Activated CD8-positive, alpha-beta memory T cell treated with anti-CD3 and anti-CD28 coated beads, Interleukin-2, amount 50 U/mL, for 24 hours (primary cell): Measurements from ENCODE around the gene GSC.
"Not testable (repeated sequence)": the region's sequence is repeated elsewhere in the genome, so short reads cannot be mapped to it uniquely, and the experiment has no call there.

Experiments
- DNase-seq: peaks from one replicate; pipeline ENCODE4 v3.0.0-alpha.2; 2020; ENCODE audit errors: extremely low read depth

GSC gene

DNA sequence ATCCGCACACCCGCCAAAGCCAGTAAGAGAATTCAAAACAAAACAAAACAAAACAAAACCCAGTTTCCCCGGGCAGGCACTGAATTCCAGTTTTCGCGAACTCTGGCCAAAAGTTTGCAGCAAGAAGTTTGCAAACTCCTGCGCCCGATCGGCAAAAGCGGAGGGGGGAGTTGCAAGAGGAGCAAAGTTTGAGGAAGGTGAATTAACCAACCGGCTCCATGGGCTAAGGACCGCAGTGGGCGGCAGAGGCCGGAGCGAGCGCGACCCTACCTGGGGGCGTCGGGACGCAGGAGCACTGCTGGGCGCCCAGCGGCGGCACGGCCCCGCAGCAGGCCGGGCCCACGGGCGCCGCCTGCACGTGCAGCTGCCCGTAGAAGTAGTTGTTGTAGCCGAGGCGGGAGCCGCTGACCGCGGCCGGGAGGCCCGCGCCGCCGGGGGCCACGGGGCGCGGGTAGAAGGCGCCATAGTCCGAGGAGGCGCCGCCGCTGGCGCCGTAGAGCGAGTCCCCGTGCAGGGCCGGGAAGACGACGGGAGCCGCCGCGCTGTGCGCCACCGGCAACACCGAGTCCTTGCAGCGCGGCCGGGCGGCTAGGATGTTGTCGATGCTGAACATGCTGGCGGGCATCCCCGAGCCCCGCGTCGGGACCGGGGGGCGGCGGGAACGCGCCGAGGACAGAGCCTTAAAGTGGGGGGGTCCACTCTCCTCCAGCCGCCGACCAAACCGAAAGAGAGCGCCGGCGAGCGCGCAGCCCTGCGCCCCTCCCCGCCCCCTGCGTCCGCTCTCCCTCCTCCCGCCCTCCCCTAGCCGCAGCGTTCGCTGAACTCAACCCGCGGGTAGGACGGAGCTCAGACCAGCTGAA is at the start of gene GSC:
GSC (minus strand) TSS at position 723 of the 860 bp plus-strand sequence; CDS start at position 625, 98 bp downstream.
- no peak for DNase-seq

DNA sequence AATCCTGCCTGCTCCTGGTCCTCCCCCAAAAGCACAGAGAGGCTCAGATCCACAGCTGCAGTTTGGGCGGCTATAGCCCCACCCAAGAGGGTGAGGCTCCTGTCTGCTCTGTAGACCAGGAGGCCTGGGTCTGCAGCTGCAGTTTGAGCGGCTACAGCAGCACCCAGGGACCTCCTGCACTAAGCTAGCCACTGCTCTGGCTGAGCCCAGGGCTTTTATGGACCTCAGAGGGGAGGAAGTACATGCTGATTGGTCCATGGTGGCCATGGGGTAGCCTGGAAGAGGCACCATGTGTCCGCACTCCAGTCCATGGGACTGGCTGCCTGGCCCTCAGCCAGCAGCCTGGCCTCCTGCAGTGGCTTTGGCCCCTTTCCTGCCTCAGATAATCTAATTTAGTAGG is 49.6 kb upstream of the GSC start:
- DNase-seq, result no peak

DNA sequence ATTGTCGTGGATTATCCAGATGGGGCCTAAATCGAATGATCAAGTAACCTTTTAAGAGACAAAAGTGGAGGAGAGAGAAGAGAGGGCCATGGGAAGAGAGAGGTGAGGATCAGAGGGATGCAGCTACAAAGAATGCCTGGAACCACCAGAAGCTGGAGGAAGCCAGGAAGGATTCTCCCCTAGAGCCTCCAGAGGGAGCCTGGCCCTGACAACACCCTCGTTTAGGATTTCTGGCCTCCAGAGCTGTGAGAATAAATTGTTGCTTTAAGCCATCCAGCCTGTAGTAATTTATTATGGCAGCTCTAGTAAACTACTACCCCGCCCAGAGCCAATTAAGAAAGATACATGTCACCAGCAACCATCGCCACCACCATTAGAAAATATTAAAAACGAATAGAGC is 46.2 kb upstream of the GSC start:
- DNase-seq, result no peak

DNA sequence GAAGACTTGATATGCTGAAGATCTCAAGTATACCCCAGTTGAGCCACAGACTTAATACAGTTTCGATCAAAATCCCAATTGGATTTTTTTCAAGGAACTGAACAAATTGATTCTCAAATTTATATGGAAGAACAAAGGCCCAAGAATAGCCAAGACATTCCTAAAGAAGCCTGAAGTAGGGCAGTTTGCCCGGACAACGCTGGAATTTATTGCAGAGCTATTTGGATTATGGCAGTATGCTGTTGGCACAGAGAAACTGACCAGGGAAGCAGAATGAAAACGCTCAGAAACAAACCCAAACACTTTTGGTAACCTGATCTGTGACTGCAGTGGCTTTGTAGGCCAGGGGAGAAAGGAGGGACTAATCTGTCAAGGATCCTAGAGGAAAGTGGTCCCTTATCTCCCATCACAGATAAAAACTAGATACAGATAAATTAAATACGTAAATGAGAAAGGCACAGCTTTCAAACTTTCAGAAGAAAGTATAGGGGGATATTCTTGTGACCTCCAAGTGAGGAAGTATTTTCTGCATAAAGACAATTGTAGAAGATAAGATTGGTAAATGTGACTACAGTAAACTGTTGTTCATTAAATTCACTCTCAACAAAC is 35.9 kb upstream of the GSC start:
- DNase-seq, result no peak

DNA sequence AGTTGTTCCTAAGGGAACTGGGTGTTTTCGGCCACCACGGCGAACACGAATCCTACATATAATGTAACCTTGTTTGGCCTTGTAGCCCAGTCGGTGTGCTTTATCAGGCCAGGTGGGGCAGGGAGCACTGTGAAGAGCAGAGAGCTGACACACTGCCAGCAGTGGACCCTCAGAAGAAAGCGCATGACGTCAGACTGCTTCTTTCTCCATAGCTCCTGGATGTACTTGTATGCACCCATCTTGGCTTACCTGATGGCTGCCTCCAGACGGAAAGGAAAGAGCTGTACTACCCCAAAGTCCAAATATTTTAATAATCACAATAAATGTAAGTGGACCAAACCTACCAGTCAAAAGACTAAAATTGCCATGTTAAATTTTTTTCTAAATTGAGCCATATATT is 31.3 kb upstream of the GSC start:
- DNase-seq, result no peak

DNA sequence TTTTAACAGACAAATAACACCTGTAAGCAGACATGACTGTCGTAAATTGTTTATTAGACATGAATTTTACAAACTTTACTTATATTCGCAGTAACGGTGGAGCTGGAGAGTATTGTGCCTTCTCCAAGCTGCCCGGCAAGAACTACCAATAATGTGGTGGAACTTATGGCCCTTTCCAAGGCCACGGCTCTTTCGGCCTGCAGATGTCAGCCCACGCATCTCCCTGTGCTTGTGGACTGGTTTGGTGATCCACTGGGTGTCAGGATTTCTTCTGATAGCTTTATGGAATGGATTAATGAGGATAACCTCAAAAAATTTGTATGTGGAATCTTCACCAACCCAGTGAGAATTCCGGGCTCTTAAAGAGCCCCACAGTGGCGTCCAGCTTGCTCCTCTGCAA is 30.9 kb upstream of the GSC start:
- not testable (repeated sequence) for DNase-seq

DNA sequence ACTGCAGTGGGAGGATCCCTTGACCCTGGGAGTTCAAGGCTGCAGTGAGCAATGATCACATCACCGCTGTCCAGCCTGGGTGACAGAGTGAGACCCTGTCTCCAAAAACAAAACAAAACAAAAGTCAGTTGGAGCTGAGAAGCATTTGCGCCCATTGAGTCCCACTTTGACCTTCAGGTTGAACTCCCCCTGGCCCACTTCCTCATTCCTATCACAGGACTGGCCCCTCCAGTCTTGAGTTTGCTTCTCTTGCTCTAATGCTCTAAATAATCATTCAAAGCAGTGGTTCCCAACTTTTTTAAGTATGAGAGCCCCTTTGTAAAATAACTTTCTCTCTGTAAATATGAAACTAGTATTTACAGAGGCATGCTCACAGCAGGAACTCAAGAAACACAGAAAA is 28.0 kb upstream of the GSC start:
- DNase-seq, result no peak

DNA sequence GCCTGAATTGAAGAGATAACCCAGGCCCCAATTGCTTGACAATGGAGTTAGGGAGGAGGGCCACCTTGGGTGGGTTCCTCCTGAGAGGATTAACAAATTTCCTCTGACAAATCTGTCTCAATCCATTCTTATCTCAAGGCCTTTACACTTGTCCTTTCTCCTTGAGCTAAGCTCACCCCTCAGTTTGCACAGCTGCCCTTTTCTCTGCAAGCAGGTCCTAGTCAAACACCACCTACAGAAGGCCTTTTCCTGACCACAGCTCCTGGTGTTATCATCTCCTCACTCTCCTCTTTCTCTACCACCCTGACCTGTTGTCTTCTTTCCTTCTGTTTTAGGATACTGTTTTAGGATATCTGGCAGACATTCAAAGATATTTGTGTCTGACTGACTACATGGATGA is 26.4 kb upstream of the GSC start:
- DNase-seq, result no peak

DNA sequence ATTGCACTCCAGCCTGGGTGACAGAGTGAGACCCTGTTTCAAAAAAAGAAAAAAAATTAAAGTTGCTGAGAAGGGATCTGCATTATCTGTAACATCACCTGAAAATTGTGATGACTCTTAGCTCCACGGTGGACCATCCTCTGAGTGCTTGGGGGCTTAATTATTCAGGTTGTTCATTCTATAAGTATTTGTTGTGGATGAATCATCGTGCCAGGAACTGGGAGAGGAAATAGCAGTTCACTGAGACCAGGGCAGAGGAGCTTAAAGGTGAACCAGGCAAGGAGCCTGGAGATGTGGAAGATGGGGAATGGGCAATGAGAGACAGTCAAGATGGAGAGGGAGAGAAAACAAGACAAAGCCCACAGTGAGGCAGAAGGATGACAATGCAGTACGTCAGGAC is 25.5 kb upstream of the GSC start:
- DNase-seq, result no peak

DNA sequence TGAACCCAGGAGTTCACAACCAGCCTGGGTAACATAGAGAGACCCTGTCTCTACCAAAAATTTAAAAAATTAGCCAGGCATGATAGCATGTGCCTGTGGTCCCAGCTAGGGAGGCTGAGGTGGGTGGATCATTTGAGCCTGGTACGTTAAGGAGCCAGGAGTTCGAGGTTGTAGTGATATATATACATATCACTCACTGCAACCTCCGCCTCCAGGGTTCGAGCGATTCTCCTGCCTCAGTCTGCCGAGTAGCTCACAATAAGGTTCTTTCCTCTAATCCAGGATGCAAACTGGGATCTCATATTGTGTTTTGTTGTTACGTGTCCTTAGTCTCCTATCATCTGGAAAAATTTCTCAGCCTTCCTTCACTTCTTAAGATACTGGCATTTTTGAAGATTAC is 24.0 kb upstream of the GSC start:
- DNase-seq, result no peak

DNA sequence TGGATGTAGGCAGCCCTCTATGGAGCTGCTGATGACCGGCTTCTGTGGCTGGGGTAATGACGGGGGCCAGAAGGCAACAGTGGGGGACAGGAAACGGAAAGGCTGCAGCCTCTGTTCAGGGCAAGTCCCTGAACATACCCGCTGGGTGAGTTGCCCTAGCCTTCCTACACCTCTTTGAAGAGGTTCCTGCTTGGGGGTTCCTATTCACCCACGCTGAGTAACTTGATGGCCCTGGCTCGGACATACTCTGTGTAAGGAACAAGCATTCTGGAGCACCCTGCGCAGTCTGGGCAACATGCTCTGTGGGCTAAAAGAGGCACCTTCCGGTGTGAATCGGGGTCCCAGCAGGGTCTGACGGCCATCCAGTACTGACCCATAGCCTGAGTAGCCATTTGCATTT is 17.7 kb upstream of the GSC start:
- no peak for DNase-seq

DNA sequence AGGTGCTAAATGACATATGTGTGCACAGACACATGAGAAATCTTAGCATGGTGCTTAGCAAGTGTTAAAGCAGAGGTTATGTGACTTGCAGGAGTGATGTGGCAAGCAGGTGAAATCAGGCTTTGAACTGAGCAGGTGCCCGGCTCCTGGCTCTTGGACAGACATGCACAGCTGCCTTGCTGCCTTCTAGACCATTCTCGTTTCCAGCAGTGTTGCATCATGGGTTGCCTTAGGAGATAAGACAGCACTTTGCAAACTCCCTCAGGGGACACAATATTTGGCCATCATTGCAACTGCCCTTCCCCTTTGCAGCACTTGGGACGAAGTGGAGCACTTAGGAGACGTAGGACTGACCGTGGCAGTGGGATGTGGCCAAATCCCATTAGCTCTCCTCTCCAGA is 17.2 kb upstream of the GSC start:
- DNase-seq, result no peak

DNA sequence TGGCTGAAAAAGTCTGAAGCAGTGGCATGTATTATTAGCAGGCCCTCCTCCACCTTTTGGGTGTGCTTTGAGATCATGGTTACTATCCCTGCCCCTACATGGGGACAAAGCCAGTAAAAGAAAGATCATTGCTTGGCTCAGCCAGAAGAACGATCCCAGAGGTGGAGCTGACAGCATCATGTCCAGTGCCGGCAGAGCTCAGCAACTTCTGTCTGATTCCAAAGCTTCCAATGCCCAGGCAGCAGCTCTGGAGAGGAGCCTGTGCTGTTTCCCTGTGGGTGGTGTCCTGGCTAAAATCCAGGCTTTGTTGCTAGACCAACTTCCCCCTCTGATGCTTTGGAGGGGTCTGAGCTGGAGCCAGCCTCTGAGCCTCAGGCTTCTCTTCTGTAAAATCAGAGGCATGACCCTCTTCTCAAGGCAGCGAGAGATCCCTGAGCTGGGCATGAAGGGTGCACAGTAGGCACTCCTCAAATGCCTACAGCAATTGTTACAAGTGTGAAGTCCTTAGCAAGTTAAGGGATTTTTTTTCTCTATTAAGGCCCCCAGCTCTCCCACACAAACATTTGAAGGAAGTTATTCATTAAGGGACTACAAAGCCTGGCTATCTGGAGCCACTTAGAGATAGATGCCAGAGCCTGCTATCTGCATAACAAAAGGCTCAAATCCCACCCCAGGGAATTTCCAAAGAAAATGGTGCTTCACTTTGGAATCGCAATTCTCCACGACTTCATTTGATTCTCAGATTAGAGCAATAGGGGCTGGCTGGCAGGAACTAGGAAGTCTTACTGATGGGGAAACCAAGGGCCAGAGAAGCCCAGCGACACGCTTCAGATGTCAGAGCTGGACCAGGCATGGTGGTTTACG is 10.9 kb upstream of the GSC start:
- DNase-seq, result no peak

DNA sequence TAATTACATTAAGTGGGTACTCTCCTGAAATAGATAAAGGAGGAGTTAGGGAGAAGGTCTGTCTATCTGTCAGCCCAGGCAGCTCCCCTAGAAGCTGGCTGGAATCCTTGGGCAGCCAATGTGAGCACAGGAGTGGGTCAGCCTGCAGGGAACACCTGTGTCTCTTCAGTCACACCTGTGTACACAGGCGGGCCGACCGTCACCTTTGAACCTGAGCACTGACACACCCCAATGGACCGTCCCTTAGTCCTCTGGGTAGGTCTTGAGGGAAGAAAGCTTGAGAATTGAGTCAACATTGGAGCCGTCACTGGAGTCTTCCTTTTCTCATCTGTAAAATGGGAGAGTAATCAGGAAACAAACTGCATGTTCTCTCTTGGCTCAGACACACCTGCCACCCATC is 9.8 kb upstream of the GSC start:
- DNase-seq, result no peak

DNA sequence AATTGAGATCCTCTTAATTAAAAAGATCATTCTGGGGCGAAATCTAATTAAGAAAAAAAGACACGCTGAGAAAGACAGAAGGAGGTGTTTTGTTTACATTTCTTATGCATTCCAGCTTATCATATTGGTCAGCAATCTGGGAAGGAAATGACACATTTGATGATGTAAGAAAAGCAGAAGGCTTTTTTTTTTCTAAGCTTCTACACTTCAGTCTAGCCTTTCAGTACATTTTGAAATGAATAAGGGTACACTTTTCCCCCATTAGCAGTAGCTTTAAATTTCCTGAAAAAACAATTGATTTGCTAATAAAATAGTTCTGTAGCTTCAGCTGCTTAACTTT is 5.9 kb upstream of the GSC start:
- DNase-seq, result no peak

DNA sequence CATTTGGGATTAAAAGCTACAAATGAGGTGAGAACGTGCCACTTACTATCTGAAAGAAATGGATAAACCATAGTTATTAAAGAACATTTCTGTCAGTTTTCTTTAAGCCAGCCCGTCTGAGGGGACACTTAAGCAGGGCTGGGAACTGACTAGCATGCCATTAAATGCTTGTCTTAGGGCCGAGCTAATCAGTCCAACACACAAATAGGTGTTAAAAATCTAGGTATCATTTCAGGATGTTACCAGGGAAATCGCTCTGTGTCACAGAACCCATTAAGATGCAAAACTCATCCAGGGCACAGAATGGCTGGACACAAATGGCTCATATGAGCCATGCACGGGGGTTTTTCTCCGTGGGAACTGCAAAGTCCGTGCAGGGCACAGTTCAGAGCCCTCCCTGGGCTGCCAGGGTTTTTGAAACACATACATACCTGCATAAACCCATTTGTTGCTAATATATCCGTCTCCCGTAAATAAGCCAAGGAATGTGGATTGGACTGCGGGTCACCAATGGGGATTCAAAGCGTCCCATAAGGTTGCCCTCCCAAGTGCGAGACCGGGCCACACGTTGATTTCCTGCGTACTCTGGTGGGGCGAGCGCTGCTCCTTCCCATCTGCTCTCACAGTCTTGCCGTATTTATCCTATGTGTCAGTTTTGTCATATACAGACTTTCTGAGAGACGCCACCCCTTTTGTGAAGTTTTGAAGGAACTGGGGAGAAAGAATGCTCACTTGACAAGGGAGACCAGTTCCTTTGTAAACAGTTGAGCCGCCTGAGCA is 5.4 kb upstream of the GSC start:
- DNase-seq, result no peak

DNA sequence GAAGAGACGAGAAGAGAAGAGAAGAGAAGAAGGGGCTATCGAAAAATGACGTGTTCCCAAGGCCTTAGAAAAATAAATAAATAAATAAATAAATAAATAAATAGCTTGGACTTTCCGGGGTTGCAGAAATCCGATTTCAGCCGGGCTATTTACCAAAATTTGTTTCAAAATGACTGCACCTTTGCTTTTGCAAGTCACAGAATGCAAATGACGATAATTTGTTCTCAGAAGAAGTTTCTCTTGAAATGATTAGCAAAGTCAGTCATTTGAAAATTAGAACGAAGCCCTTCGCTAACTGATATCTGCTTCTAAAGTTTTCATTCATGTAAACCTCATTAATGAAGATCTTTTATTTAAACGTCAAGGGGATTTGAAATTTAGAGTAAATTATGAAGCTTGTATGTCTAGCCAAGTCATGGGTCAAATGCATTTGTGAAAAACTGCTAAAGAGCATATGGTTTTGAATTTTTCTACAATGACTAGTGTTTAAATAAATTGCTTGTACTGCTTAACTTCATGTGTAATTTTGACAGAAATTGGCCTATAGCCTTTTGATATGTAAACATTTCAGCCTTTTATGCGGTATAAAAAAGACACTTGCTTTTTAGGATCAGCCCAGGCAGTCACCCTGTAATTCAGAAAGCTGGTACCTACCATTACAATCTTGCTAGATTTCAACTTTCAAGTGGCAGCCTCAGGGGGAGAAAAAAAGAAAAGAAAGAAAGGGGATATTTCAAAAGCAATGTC is 4.6 kb upstream of the GSC start:
- DNase-seq, result no peak

DNA sequence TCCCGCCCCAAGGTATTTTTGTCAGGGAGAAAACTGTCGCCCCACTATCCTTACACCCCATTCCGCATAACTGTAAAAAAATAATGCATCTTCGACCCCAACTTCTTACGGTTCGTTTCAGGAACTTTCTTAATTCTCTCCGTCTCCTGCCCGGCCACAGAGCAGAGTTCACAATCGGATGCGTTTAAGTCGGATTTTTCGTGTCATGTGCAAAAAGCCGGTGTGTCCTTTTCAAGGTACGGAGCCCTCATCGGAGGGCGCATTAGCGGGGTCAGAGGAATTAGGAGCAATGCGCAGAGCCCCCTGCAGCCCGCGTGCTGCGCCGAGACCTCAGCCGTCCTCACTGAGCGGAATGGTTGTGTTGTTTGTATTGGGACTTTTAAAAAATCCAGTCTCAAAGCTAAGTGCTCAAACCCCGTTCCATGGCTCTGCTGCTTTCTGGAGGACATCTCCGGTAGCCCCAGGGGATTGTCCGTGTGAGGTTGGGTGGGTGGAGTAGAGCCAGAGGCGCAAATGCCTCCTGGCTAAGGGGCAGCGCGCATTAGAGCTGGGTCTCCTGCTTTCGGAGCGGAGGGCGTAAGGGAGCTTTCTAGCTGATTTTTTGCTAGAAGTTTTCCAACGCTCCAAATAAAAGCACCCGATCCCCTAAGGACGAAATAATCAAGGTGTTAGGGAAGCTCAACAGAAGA is 3.9 kb upstream of the GSC start:
- no peak for DNase-seq

DNA sequence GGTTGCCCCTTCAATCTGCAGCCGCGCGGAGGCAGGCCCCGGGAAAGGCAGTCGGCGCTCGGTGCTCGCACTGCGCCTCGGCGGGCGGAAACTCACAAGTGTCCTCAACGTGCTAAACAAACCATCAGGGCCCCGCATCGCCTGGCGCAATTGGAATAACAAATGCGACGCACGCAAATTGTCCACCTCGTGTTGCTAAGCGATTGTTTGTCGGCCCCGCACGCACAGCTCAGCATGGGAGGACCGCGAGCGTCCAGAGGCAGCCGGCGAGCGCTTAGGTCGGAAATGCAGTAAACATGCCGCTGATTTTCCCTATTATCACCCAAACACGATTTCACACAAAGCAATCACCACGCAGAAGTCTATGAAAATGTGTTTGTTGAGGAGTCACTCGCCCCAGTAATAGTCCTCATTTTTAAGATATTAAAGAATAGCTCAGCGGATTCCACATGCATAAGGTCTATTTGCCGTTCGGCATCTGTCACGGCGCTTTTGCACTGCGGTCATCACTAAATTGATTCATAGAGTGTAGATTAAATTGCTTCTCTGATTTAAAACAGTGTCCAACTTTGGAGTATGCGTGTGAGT is 3.2 kb upstream of the GSC start:
- DNase-seq, result no peak

DNA sequence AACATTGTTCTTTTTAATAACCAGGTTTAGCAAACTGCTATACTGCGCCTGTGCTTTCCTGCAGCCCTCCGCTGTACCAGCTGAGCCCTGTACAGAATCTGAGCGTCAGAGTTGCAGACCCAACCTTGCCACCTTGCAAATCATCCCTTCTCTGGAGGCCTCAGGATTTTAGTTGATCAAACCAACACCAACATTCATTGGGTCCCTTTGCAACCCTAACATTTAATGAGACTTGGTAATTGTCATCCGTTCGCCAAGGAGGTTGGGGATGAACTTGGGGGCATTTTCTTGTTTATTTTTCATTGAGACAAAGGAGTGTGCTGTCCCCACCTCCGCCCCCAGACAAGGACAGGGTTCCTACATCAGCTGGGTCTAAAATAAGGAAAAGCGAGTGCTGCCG is 2.6 kb upstream of the GSC start:
- DNase-seq, result no peak
